Stimulated activated CD4-positive, alpha-beta T cell treated with anti-CD3 and anti-CD28 coated beads, Interleukin-1b, Interleukin-23, amount 100 ng/mL, for 1 hour (primary cell): Measurements from ENCODE around the gene ARX.

Experiments
- DNase-seq, 2 donors: peaks; one replicate each; pipeline ENCODE4 v3.0.0-alpha.2; 2020; ENCODE audit warnings: low read depth in 2 of 2

ARX gene

GRCh38 chrX:25001808-25002660 is 13.7 kb downstream of the ARX start:
- no peak for DNase-seq

GRCh38 chrX:24999511-24999910 is 16.3 kb downstream of the ARX start:
- DNase-seq = no peak

- no peak for DNase-seq
These were observed 19.6 kb downstream of the ARX start for GRCh38 chrX:24996096-24996709.

- DNase-seq = no peak
These were observed 21.9 kb downstream of the ARX start for GRCh38 chrX:24993879-24994278.

- DNase-seq = no peak
These were observed 25.2 kb downstream of the ARX start for GRCh38 chrX:24990535-24990934.

GRCh38 chrX:24988314-24988713 is 27.5 kb downstream of the ARX start:
- no peak for DNase-seq

- DNase-seq = no peak
These were observed 28.0 kb downstream of the ARX start for GRCh38 chrX:24987731-24988130.

GRCh38 chrX:24985120-24985519 is 30.6 kb downstream of the ARX start:
- no peak for DNase-seq

- DNase-seq = no peak
These were observed 31.8 kb downstream of the ARX start for GRCh38 chrX:24983931-24984330.

GRCh38 chrX:24982306-24982965 is 33.3 kb downstream of the ARX start:
- no peak for DNase-seq

- no peak for DNase-seq
These were observed 34.7 kb downstream of the ARX start for GRCh38 chrX:24981030-24981429.

GRCh38 chrX:24979081-24979480 is 36.7 kb downstream of the ARX start:
- DNase-seq = no peak

GRCh38 chrX:24969812-24970211 is 46.0 kb downstream of the ARX start:
- no peak for DNase-seq

GRCh38 chrX:24965372-24965771 is 50.4 kb downstream of the ARX start:
- no peak for DNase-seq

- no peak for DNase-seq
These were observed 51.9 kb downstream of the ARX start for GRCh38 chrX:24963823-24964222.

- no peak for DNase-seq
These were observed 54.0 kb downstream of the ARX start for GRCh38 chrX:24961809-24962208.

- DNase-seq = no peak
These were observed 58.9 kb downstream of the ARX start for GRCh38 chrX:24956828-24957227.

GRCh38 chrX:24955372-24955930 is 60.3 kb downstream of the ARX start:
- no peak for DNase-seq

GRCh38 chrX:24954732-24955131 is 61.0 kb downstream of the ARX start:
- no peak for DNase-seq
